OCI-LY1 (cell line): ENCODE results near the gene ARHGEF12.

ENCODE experiments used
- H2AFZ ChIP-seq: fragments of 200-600 bp; sonication (generic), shearing (Covaris generic); 2 replicates; pipeline ENCODE4 v1.6.0; 2014; ENCODE audit warnings: antibody characterized with exemption, mild to moderate bottlenecking, low read length
- H3F3A ChIP-seq: fragments of 200-600 bp; sonication (generic), shearing (Covaris generic); 2 replicates; pipeline ENCODE4 v1.6.0; 2014; ENCODE audit warnings: mild to moderate bottlenecking, antibody characterized with exemption, low read length, moderate library complexity; ENCODE audit not compliant: insufficient read depth
- H3K27ac ChIP-seq: fragments of 200-600 bp; sonication (generic); 2 replicates; pipeline ENCODE4 v1.5.1; 2014; ENCODE audit warnings: low read length, mixed run types, mild to moderate bottlenecking, low read depth; ENCODE audit not compliant: poor library complexity, severe bottlenecking
- H3K27me3 ChIP-seq: fragments of 200-600 bp; sonication (generic); 2 replicates; pipeline ENCODE4 v1.6.0; 2014; ENCODE audit warnings: antibody characterized with exemption, mild to moderate bottlenecking, low read length, moderate library complexity; ENCODE audit not compliant: insufficient read depth
- H3K36me3 ChIP-seq: fragments of 200-600 bp; sonication (generic); 2 replicates; pipeline ENCODE4 v1.6.1; 2014; ENCODE audit warnings: mild to moderate bottlenecking, antibody characterized with exemption, low read length, moderate library complexity, mixed read lengths; ENCODE audit not compliant: insufficient read depth
- H3K4me1 ChIP-seq: fragments of 200-600 bp; sonication (generic); 2 replicates; pipeline ENCODE4 v1.5.1; 2014; ENCODE audit warnings: mild to moderate bottlenecking, low read length, moderate library complexity; ENCODE audit not compliant: insufficient read depth, severe bottlenecking
- H3K4me2 ChIP-seq: fragments of 200-600 bp; sonication (generic), shearing (Covaris generic); 2 replicates; pipeline ENCODE4 v1.6.1; 2014; ENCODE audit warnings: low read length
- H3K4me3 ChIP-seq: fragments of 200-600 bp; sonication (generic); 2 replicates; pipeline ENCODE4 v1.5.1; 2014; ENCODE audit warnings: low read length, low read depth, mild to moderate bottlenecking, mixed read lengths; ENCODE audit not compliant: poor library complexity, severe bottlenecking
- H3K79me2 ChIP-seq: fragments of 200-600 bp; shearing (Covaris generic); 2 replicates; pipeline ENCODE4 v1.6.1; 2016; ENCODE audit warnings: mixed run types, low read length, mixed read lengths; ENCODE audit not compliant: insufficient read depth
- H3K9ac ChIP-seq: fragments of 200-600 bp; sonication (generic), shearing (Covaris generic); 2 replicates; pipeline ENCODE4 v1.6.1; 2014; ENCODE audit warnings: mild to moderate bottlenecking, low read length, mixed read lengths
- H3K9me2 ChIP-seq: fragments of 200-600 bp; sonication (generic), shearing (Covaris generic); 2 replicates; pipeline ENCODE4 v1.6.1; 2014; ENCODE audit warnings: low read depth, mild to moderate bottlenecking, low read length, mixed read lengths
- H3K9me3 ChIP-seq: fragments of 200-600 bp; shearing (Covaris generic); 2 replicates; pipeline ENCODE4 v1.6.1; 2014; ENCODE audit warnings: low read length, mixed read lengths
- H4K20me1 ChIP-seq: fragments of 200-600 bp; sonication (generic), shearing (Covaris generic); 2 replicates; pipeline ENCODE4 v1.6.0; 2016; ENCODE audit warnings: mild to moderate bottlenecking, low read length; ENCODE audit not compliant: insufficient read depth
- EZH2 ChIP-seq: fragments of 200-600 bp; sonication (generic), shearing (Covaris generic); IDR thresholded peaks from 2 replicates; pipeline ENCODE4 v1.8.0; 2017; ENCODE audit warnings: borderline replicate concordance, mixed run types, mild to moderate bottlenecking, antibody characterized with exemption, low read length, moderate library complexity, mixed read lengths
- TF ChIP-seq, protein P1 (sequence below): fragments of 200-600 bp; sonication (generic), shearing (Covaris generic); IDR thresholded peaks from 2 replicates; pipeline ENCODE4 v1.5.1; 2017; ENCODE audit warnings: mild to moderate bottlenecking, antibody characterized with exemption, low read length, moderate library complexity, mixed read lengths

Gene ARHGEF12

DNA sequence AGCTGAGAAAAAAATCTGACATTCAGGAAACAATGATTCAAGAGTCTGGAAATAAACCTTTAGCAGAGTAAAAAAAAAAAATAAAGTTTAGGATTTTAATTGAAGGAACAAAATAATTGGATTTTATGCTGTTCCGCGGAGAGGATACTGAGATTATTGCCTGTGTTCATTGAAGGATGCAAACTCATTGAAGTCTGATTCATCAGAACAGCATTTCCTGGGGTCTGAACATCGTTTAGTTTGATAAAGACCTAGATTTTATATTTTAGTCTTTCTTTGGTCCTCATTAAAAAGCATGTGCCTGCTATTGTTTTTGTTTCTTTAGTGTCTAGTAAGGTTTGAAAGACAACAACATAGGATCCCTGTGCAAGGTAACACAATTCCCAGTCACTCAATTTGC is 6.7 kb upstream of the ARHGEF12 start:
- H3K4me1 ChIP-seq = peaks cover 38% of the 10 kb centered on the region
- no peaks in the 10 kb centered on the region for H4K20me1 ChIP-seq
- no peaks in the 10 kb centered on the region for H3K27me3 ChIP-seq
- no peak overlapping the region for H2AFZ ChIP-seq
- no peaks in the 10 kb centered on the region for H3K79me2 ChIP-seq
- no peaks in the 10 kb centered on the region for H3K9me2 ChIP-seq
- no peaks in the 10 kb centered on the region for H3K9me3 ChIP-seq
- no peaks in the 10 kb centered on the region for H3F3A ChIP-seq
- H3K4me2 ChIP-seq = no peak overlapping the region
- no peak overlapping the region for H3K27ac ChIP-seq
- no peak overlapping the region for H3K9ac ChIP-seq
- TF ChIP-seq, protein P1, sequence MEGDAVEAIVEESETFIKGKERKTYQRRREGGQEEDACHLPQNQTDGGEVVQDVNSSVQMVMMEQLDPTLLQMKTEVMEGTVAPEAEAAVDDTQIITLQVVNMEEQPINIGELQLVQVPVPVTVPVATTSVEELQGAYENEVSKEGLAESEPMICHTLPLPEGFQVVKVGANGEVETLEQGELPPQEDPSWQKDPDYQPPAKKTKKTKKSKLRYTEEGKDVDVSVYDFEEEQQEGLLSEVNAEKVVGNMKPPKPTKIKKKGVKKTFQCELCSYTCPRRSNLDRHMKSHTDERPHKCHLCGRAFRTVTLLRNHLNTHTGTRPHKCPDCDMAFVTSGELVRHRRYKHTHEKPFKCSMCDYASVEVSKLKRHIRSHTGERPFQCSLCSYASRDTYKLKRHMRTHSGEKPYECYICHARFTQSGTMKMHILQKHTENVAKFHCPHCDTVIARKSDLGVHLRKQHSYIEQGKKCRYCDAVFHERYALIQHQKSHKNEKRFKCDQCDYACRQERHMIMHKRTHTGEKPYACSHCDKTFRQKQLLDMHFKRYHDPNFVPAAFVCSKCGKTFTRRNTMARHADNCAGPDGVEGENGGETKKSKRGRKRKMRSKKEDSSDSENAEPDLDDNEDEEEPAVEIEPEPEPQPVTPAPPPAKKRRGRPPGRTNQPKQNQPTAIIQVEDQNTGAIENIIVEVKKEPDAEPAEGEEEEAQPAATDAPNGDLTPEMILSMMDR = no peak
- no peak for TF ChIP-seq EZH2
- H3K36me3 ChIP-seq = no peaks in the 10 kb centered on the region
- no peak overlapping the region for H3K4me3 ChIP-seq

DNA sequence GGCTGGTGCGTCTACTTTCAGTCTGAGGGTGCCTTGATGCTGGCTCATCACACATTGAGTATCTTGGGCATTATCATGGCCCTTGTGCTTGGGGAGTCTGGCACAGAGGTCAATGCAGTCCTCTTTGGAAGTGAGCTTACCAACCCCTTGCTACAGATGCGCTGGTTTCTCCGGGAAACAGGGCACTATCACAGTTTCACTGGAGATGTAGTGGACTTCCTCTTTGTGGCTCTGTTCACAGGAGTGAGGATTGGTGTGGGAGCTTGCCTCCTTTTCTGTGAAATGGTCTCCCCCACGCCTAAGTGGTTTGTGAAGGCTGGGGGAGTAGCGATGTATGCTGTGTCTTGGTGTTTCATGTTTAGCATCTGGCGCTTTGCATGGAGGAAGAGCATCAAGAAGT is 6.2 kb upstream of the ARHGEF12 start:
- Histone ChIP-seq H3K79me2 (no peaks in the 10 kb centered on the region), H3F3A (peaks cover 2% of the 10 kb centered on the region; the same call in 1 of the 2 replicates), H4K20me1 (no peaks in the 10 kb centered on the region), H3K27me3 (no peaks in the 10 kb centered on the region), H3K4me2 (no peak overlapping the region), H3K4me3 (no peak overlapping the region), H3K9ac (no peak overlapping the region), H3K4me1 (peaks cover 40% of the 10 kb centered on the region), H3K27ac (no peak overlapping the region), H3K36me3 (no peaks in the 10 kb centered on the region), H3K9me3 (no peaks in the 10 kb centered on the region), H2AFZ (no peak overlapping the region), H3K9me2 (no peaks in the 10 kb centered on the region)
- TF ChIP-seq, protein P1 = no peak
- no peak for TF ChIP-seq EZH2

GRCh38 chr11:120331301-120331996 is 4.8 kb upstream of the ARHGEF12 start:
- Histone ChIP-seq H3K79me2 (no peaks in the 10 kb centered on the region), H3K9ac (no peak overlapping the region), H4K20me1 (no peaks in the 10 kb centered on the region), H3K4me1 (peaks cover 36% of the 10 kb centered on the region), H3K36me3 (no peaks in the 10 kb centered on the region), H3K27me3 (no peaks in the 10 kb centered on the region), H3K27ac (no peak overlapping the region), H3K4me3 (no peak overlapping the region), H3K9me3 (no peaks in the 10 kb centered on the region), H3F3A (peaks cover 6% of the 10 kb centered on the region; the same call in 1 of the 2 replicates), H3K9me2 (no peaks in the 10 kb centered on the region), H2AFZ (no peak overlapping the region), H3K4me2 (no peak overlapping the region)
- no peak for TF ChIP-seq EZH2
- TF ChIP-seq, protein P1 = no peak
